ENCODE measurements around the gene FMNL1.
"Not testable (repeated sequence)": the region's sequence is repeated elsewhere in the genome, so short reads cannot be mapped to it uniquely, and the experiment has no call there.

DNA sequence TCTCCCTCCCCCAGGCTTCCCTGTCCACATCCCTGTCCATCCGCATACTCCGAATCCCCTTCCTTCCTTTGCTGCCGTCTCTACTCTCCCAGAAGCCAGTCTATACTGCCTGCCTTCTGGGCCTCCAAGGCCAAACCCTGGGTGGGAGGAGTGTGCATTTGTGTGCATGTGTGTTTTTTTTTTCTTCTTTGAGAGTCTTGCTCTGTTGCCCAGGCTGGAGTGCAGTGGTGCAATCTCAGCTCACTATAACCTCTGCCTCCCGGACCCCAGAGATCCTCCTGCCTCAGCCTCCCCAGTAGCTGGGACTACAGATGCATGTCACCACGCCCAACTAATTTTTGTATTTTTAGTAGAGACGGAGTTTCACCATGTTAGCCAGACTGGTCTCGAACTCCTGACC is 31.6 kb downstream of the FMNL1 start:
- TF ChIP-seq, protein P1, sequence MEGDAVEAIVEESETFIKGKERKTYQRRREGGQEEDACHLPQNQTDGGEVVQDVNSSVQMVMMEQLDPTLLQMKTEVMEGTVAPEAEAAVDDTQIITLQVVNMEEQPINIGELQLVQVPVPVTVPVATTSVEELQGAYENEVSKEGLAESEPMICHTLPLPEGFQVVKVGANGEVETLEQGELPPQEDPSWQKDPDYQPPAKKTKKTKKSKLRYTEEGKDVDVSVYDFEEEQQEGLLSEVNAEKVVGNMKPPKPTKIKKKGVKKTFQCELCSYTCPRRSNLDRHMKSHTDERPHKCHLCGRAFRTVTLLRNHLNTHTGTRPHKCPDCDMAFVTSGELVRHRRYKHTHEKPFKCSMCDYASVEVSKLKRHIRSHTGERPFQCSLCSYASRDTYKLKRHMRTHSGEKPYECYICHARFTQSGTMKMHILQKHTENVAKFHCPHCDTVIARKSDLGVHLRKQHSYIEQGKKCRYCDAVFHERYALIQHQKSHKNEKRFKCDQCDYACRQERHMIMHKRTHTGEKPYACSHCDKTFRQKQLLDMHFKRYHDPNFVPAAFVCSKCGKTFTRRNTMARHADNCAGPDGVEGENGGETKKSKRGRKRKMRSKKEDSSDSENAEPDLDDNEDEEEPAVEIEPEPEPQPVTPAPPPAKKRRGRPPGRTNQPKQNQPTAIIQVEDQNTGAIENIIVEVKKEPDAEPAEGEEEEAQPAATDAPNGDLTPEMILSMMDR (IDR thresholded peaks at IDR 0.05), result not testable (repeated sequence)
- TF ChIP-seq POLR2AphosphoS5 (IDR thresholded peaks at IDR 0.05; ENCODE audit: low read depth, low read length); TCF7L2 (IDR thresholded peaks at IDR 0.05; ENCODE audit: low read depth, low read length); SIN3A (IDR thresholded peaks at IDR 0.05; ENCODE audit: borderline replicate concordance, insufficient read depth, low read depth, low read length): not testable (repeated sequence)
- TF ChIP-seq, protein P2, sequence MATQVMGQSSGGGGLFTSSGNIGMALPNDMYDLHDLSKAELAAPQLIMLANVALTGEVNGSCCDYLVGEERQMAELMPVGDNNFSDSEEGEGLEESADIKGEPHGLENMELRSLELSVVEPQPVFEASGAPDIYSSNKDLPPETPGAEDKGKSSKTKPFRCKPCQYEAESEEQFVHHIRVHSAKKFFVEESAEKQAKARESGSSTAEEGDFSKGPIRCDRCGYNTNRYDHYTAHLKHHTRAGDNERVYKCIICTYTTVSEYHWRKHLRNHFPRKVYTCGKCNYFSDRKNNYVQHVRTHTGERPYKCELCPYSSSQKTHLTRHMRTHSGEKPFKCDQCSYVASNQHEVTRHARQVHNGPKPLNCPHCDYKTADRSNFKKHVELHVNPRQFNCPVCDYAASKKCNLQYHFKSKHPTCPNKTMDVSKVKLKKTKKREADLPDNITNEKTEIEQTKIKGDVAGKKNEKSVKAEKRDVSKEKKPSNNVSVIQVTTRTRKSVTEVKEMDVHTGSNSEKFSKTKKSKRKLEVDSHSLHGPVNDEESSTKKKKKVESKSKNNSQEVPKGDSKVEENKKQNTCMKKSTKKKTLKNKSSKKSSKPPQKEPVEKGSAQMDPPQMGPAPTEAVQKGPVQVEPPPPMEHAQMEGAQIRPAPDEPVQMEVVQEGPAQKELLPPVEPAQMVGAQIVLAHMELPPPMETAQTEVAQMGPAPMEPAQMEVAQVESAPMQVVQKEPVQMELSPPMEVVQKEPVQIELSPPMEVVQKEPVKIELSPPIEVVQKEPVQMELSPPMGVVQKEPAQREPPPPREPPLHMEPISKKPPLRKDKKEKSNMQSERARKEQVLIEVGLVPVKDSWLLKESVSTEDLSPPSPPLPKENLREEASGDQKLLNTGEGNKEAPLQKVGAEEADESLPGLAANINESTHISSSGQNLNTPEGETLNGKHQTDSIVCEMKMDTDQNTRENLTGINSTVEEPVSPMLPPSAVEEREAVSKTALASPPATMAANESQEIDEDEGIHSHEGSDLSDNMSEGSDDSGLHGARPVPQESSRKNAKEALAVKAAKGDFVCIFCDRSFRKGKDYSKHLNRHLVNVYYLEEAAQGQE (IDR thresholded peaks at IDR 0.05; ENCODE audit: insufficient read depth in 1 of 2, low read depth in 2 of 2, low read length in 1 of 2), result not testable (repeated sequence)
